HG02588 (cell line): Measurements from ENCODE around the gene DDX25.

Experiments
- ATAC-seq: cut with Tn5 transposase; IDR thresholded peaks from one replicate; pipeline ENCODE4 v1.9.1; 2021; ENCODE audit warnings: mild to moderate bottlenecking, moderate library complexity; ENCODE audit not compliant: unreplicated experiment

The DDX25 gene

GRCh38 chr11:125948278-125949051 lies 44.2 kb downstream of the DDX25 start:
- no peak for ATAC-seq

GRCh38 chr11:125949271-125950177 lies 45.2 kb downstream of the DDX25 start:
- no peak for ATAC-seq

GRCh38 chr11:125950178-125950490 lies 45.8 kb downstream of the DDX25 start:
- ATAC-seq, result no peak

- no peak for ATAC-seq
These were observed 46.7 kb downstream of the DDX25 start for GRCh38 chr11:125950696-125951651.

- ATAC-seq, result no peak
These were observed 47.4 kb downstream of the DDX25 start for GRCh38 chr11:125951731-125952130.

- no peak for ATAC-seq
These were observed 48.3 kb downstream of the DDX25 start for GRCh38 chr11:125952559-125952958.

GRCh38 chr11:125952973-125953372 lies 48.7 kb downstream of the DDX25 start:
- no peak for ATAC-seq

- no peak for ATAC-seq
These were observed 49.2 kb downstream of the DDX25 start for GRCh38 chr11:125953401-125953935.

- ATAC-seq, result no peak
These were observed 50.0 kb downstream of the DDX25 start for GRCh38 chr11:125954123-125954944.

GRCh38 chr11:125954945-125955640 lies 50.8 kb downstream of the DDX25 start:
- ATAC-seq, result no peak

GRCh38 chr11:125955856-125956255 lies 51.5 kb downstream of the DDX25 start:
- ATAC-seq, result no peak

- no peak for ATAC-seq
These were observed 52.3 kb downstream of the DDX25 start for GRCh38 chr11:125956391-125957134.

GRCh38 chr11:125957618-125958332 lies 53.5 kb downstream of the DDX25 start:
- ATAC-seq, result no peak

- ATAC-seq, result no peak
These were observed 54.6 kb downstream of the DDX25 start for GRCh38 chr11:125958872-125959400.

GRCh38 chr11:125959511-125959910 lies 55.2 kb downstream of the DDX25 start:
- no peak for ATAC-seq

GRCh38 chr11:125959931-125960330 lies 55.6 kb downstream of the DDX25 start:
- no peak for ATAC-seq

- ATAC-seq, result no peak
These were observed 56.5 kb downstream of the DDX25 start for GRCh38 chr11:125960771-125961170.

- no peak for ATAC-seq
These were observed 63.2 kb downstream of the DDX25 start for GRCh38 chr11:125967515-125967914.
